Measurements from ENCODE around the gene KHDC1. TPM values are rescaled to one million over a fixed set of nuclear protein-coding genes. Genes with fewer than 3 reads are reported as not detected.

Gene KHDC1
- total and polyA plus RNA-seq, 2 donors (not counting 1 experiment from before 2014, with no cell fraction given): 2.6 to 3.5 TPM

- Histone ChIP-seq H3K9me3 (ENCODE audit: control extremely low read depth in 1 of 3, control insufficient read depth in 2 of 3, insufficient read depth in 1 of 3, low read length in 2 of 3) (no peaks in the 10 kb centered on the region), H4K20me1 (ENCODE audit: control insufficient read depth, insufficient read depth, low read length, poor library complexity, severe bottlenecking) (no peaks in the 10 kb centered on the region), H3K9ac (ENCODE audit: low read length) (no peak overlapping the region), H3K4me1 (ENCODE audit: control insufficient read depth in 2 of 2, insufficient read depth in 2 of 2, low read length in 2 of 2) (no peaks in the 10 kb centered on the region), H2AFZ (ENCODE audit: insufficient read depth, low read depth, low read length, poor library complexity, severe bottlenecking) (no peak overlapping the region), H3K4me2 (replicated peaks; ENCODE audit: low read depth, low read length, poor library complexity, severe bottlenecking) (no peak overlapping the region), H3K36me3 (replicated peaks in 1 of 2; ENCODE audit: control extremely low read depth in 1 of 2, control insufficient read depth in 1 of 2, extremely low read depth in 1 of 2, insufficient read depth in 2 of 2, low read length in 1 of 2) (no peaks in the 10 kb centered on the region), H3K4me3 (ENCODE audit: control extremely low read depth in 1 of 5, extremely low read depth in 1 of 5, insufficient read depth in 1 of 5, low read depth in 2 of 5, low read length in 4 of 5) (no peak overlapping the region), H3K27ac (ENCODE audit: low read length in 2 of 2) (no peak overlapping the region), H3K79me2 (ENCODE audit: control insufficient read depth, insufficient read depth, low read length) (no peaks in the 10 kb centered on the region), H3K27me3 (replicated peaks in 1 of 4; ENCODE audit: control extremely low read depth in 1 of 4, control insufficient read depth in 3 of 4, insufficient read depth in 4 of 4, low read length in 3 of 4) (no peaks in the 10 kb centered on the region)
- no peak for TF ChIP-seq EZH2 (IDR thresholded peaks at IDR 0.05; ENCODE audit: borderline replicate concordance, insufficient read depth, low read depth, low read length, poor library complexity, severe bottlenecking)
- no peak for TF ChIP-seq CTCF (IDR thresholded peaks at IDR 0.05)
- DNase-seq (no peak), ATAC-seq (ENCODE audit: low read depth) (no peak)
- Mint-ChIP-seq H3K4me3 (no peak overlapping the region), H3K27ac (no peak overlapping the region), H3K4me1 (no peaks in the 10 kb centered on the region), H3K9me3 (ENCODE audit: insufficient read depth) (no peaks in the 10 kb centered on the region), H3K27me3 (peaks cover 3% of the 10 kb centered on the region)
- POLR2A ChIA-PET: no interaction called here
- intact Hi-C loops (cut with micrococcal nuclease): no loop called here
- CTCF ChIA-PET: no interaction called here
Measured at GRCh38 chr6:73250016-73250415, 13.0 kb downstream of the KHDC1 start.

- no peak overlapping the region for H2AFZ ChIP-seq (ENCODE audit: insufficient read depth, low read depth, low read length, poor library complexity, severe bottlenecking)
- no peak overlapping the region for H3K27ac ChIP-seq (ENCODE audit: low read length in 2 of 2)
- ATAC-seq (ENCODE audit: low read depth): no peak
- 92% methylated on average over 4 of the region's 5 CpGs for WGBS (ENCODE audit: insufficient coverage)
- intact Hi-C loops (cut with micrococcal nuclease): no loop called here
- Mint-ChIP-seq H3K4me3 (no peak overlapping the region), H3K9me3 (ENCODE audit: insufficient read depth) (no peaks in the 10 kb centered on the region), H3K4me1 (no peaks in the 10 kb centered on the region), H3K27ac (no peak overlapping the region), H3K27me3 (peaks cover 8% of the 10 kb centered on the region)
- TF ChIP-seq CTCF (IDR thresholded peaks at IDR 0.05) (no peak), EZH2 (IDR thresholded peaks at IDR 0.05; ENCODE audit: borderline replicate concordance, insufficient read depth, low read depth, low read length, poor library complexity, severe bottlenecking) (no peak)
- H3K27me3 ChIP-seq (replicated peaks in 1 of 4; ENCODE audit: control extremely low read depth in 1 of 4, control insufficient read depth in 3 of 4, insufficient read depth in 4 of 4, low read length in 3 of 4): no peaks in the 10 kb centered on the region
- no peaks in the 10 kb centered on the region for H4K20me1 ChIP-seq (ENCODE audit: control insufficient read depth, insufficient read depth, low read length, poor library complexity, severe bottlenecking)
- ChIA-PET CTCF (no interaction called here), POLR2A (no interaction called here)
- no peaks in the 10 kb centered on the region for H3K9me3 ChIP-seq (ENCODE audit: control extremely low read depth in 1 of 3, control insufficient read depth in 2 of 3, insufficient read depth in 1 of 3, low read length in 2 of 3)
- H3K36me3 ChIP-seq (replicated peaks in 1 of 2; ENCODE audit: control extremely low read depth in 1 of 2, control insufficient read depth in 1 of 2, extremely low read depth in 1 of 2, insufficient read depth in 2 of 2, low read length in 1 of 2): no peaks in the 10 kb centered on the region
- no peaks in the 10 kb centered on the region for H3K4me1 ChIP-seq (ENCODE audit: control insufficient read depth in 2 of 2, insufficient read depth in 2 of 2, low read length in 2 of 2)
- no peak overlapping the region for H3K4me2 ChIP-seq (replicated peaks; ENCODE audit: low read depth, low read length, poor library complexity, severe bottlenecking)
- no peak for DNase-seq
- H3K9ac ChIP-seq (ENCODE audit: low read length): no peak overlapping the region
- no peak overlapping the region for H3K4me3 ChIP-seq (ENCODE audit: control extremely low read depth in 1 of 5, extremely low read depth in 1 of 5, insufficient read depth in 1 of 5, low read depth in 2 of 5, low read length in 4 of 5)
- no peaks in the 10 kb centered on the region for H3K79me2 ChIP-seq (ENCODE audit: control insufficient read depth, insufficient read depth, low read length)
Measured at GRCh38 chr6:73248192-73248903, 14.6 kb downstream of the KHDC1 start.

Measured in B cell (primary cell).